ENCODE results near the gene KAT7.

The KAT7 gene

GRCh38 chr17:49836111-49837030 is 47.9 kb downstream of the KAT7 start:
- in situ Hi-C loops (cut with MboI; ENCODE audit: low sequenced_read_pairs), result loop anchor here (25.0 kb wide), 1 partner anchor 274 kb away; no protein-coding TSS in a partner anchor

- in situ Hi-C loops (cut with MboI; ENCODE audit: low sequenced_read_pairs), result loop anchor here (25.0 kb wide), 1 partner anchor 277 kb away; no protein-coding TSS in a partner anchor
Observed at GRCh38 chr17:49839455-49839854, 51.0 kb downstream of the KAT7 start.

DNA sequence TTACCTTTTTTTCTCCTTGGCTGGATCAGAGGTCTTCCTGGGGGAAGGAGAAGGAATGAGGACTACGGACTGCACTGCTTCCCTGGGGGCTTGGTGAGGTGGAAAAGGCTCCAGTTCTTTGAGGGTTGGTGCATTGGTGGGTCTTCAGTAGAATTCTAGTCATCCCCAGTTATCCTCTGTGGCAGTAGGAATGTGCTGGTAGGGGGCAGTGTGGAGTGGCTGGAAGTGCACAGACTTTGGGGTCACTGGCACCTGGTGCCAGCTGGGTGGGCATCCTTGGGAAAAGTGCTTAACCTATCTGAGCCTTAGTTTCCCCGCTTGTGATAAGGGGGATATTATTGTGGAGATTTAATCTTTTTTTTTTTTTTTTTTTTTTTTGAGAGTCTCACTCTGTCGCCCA is 53.1 kb downstream of the KAT7 start:
- in situ Hi-C loops (cut with MboI; ENCODE audit: low sequenced_read_pairs), result loop anchor here (25.0 kb wide), 1 partner anchor 279 kb away; no protein-coding TSS in a partner anchor

DNA sequence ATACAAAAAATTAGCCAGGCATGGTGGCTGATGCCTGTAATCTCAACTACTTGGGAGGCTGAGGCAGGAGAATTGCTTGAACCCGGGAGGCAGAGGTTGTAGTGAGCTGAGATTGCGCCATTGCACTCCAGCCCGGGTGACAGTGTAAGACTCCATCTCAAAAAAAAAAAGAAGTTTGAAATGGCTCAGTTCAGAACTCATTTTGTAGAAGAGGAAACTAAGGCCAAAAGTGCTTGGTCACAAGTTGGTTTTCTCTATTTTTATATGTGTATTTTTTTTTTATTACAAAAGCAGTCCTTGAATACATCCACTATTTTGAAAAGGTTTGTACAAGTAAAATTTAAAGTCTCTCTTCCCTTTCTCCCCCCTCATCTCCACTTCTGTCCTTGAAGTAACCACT is 53.9 kb downstream of the KAT7 start:
- in situ Hi-C loops (cut with MboI; ENCODE audit: low sequenced_read_pairs), result loop anchor here (25.0 kb wide), 1 partner anchor 280 kb away; no protein-coding TSS in a partner anchor

GRCh38 chr17:49842846-49843245 is 54.4 kb downstream of the KAT7 start:
- in situ Hi-C loops (cut with MboI; ENCODE audit: low sequenced_read_pairs), result loop anchor here (25.0 kb wide), 1 partner anchor 281 kb away; no protein-coding TSS in a partner anchor

DNA sequence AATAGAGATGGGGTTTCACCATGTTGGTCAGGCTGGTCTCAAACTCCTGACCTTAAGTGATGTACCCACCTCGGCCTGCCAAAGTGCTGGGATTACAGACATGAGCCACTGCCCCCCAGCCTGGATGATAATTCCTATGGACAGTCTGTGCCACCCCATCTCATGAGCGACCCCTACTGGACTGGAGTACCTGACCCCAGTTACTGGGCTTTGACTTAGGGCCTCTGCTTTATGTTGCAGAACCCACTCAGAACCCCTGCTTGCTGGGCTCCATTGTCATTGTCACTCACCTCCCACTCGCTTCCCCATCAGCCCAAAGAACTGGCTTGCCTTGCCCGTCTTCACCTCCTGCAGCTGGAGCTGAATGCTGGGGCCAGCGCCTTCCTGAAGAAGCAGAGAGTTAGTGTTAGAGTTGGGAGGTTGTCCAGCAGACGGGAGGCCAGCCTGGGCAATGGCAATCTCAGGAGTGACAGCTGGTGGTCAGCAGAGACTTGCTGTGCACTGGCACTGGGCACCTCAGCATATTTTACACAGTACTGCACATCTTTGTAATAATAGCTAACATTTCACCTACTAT is 55.4 kb downstream of the KAT7 start:
- in situ Hi-C loops (cut with MboI; ENCODE audit: low sequenced_read_pairs), result loop anchor here (25.0 kb wide), 1 partner anchor 282 kb away; no protein-coding TSS in a partner anchor

DNA sequence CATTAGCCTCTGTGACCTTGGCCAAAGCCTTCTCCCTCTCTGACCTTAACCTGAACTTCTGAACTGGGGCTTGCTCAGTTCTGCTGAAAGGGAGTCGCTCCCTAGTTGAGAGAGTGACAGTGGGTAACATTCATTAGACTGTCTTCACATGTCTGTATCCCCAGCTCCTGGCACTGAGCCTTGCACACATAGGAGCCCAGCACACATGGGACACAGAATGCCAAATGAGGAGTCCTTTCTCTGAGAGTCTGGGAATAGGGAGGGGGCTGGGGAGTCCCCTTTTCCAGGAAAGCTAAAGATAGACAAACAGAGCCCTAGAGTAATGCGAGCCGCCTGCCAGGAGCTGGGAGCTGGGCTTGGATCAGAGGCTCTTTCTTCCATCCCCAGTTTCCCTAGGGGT is 56.8 kb downstream of the KAT7 start:
- in situ Hi-C loops (cut with MboI; ENCODE audit: low sequenced_read_pairs), result loop anchor here (25.0 kb wide), 1 partner anchor 283 kb away; no protein-coding TSS in a partner anchor

GRCh38 chr17:49846938-49847712 is 58.6 kb downstream of the KAT7 start:
- in situ Hi-C loops (cut with MboI; ENCODE audit: low sequenced_read_pairs), result loop anchor here (25.0 kb wide), 1 partner anchor 285 kb away; no protein-coding TSS in a partner anchor

- in situ Hi-C loops (cut with MboI; ENCODE audit: low sequenced_read_pairs), result loop anchor here (25.0 kb wide), 1 partner anchor 286 kb away; no protein-coding TSS in a partner anchor
Observed at GRCh38 chr17:49848019-49848473, 59.6 kb downstream of the KAT7 start, which contains the start of gene TAC4. Gene TAC4, minus strand, starts transcription at chr17:49848069. Its CDS starts 52 bp downstream, at chr17:49848017.

DNA sequence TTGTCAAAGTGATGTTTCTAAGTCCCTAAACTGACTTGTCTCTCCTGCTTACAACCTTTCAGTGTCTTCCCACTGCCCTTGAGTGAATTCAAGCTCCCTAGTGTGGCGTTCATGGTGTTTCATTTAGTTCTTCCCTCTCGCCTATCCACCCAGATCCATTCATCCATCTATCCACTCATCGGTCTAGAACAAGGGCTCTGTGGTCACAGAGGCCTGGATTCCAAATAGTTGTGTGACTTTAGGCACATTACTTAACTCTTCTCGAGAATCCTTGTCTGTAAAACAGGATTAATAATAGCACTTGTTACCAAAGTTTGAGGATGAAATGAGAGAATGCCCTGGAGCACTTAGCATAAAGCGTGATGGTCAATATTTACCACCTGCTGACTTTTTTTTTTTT is 60.3 kb downstream of the KAT7 start:
- in situ Hi-C loops (cut with MboI; ENCODE audit: low sequenced_read_pairs), result loop anchor here (25.0 kb wide), 1 partner anchor 286 kb away; no protein-coding TSS in a partner anchor

DNA sequence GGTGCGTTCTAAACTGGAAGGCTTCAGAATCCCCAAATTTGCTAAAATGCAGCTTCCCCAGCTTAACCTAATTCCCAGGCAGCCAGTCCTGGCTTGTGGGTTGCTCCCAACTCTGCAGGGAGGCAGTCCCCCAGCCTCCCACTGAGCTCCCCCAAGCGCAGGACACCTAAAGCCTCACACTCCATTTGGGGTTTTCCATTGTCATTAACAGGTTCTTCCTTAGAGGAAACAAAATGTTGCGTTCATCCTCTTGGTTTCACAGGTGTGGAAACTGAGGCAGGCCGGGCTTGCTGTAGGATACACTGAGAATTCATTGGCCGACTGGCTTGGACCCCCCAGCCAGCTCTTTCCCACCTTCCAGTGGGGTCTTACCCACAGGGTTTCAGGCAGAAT is 61.7 kb downstream of the KAT7 start:
- in situ Hi-C loops (cut with MboI; ENCODE audit: low sequenced_read_pairs), result no loop called here

- in situ Hi-C loops (cut with MboI; ENCODE audit: low sequenced_read_pairs), result no loop called here
Observed at GRCh38 chr17:49850772-49851386, 62.4 kb downstream of the KAT7 start.

GRCh38 chr17:49851387-49852291 is 63.2 kb downstream of the KAT7 start:
- in situ Hi-C loops (cut with MboI; ENCODE audit: low sequenced_read_pairs), result no loop called here

DNA sequence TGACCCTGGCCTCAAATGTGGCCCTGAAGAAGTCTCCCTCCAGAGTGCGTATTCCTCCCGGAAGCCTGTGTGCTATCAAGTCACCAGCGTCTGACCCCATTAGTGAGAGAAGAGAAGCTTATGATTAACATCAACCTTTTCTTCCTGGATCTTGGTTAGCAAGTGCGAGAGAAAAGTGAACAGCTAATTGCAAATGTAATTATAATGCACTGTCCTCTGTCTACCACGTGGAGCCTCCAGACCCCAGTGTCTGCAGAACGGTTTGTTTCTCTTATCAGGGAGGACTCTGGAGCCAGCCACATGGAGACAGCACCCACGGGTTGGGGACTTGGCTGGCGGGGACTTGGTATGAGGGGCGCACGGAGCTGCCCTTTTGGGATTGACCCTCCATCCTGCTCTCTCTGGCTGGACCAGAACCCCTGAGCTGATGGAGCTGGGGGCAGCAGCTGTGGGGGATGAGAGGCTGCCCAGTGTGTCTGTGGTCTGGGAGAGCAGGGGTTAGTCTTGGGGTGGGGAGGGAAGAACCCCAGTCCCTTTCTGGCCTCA is 65.1 kb downstream of the KAT7 start:
- in situ Hi-C loops (cut with MboI; ENCODE audit: low sequenced_read_pairs), result no loop called here

DNA sequence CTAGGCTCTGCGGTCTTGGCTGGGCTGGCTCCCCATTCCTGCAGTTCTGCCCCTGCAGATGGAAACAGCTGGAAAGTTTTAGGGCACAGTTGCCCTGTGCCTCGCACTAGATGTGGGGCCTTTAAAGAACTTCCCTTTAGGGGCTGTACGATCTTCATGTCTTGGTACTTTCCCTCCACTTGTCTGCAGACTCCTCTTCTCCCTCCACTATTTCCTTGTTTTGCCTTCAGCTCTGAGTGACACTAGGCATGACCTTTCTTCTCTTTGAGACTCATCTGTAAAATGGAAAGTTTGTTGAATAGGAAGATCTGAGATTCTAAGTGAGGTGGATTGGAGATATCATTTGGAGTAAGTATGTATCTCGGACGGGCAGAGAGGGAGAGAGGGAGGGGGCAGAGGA is 65.6 kb downstream of the KAT7 start:
- in situ Hi-C loops (cut with MboI; ENCODE audit: low sequenced_read_pairs), result no loop called here

GRCh38 chr17:49858796-49859195 is 70.3 kb downstream of the KAT7 start:
- in situ Hi-C loops (cut with MboI; ENCODE audit: low sequenced_read_pairs), result no loop called here

DNA sequence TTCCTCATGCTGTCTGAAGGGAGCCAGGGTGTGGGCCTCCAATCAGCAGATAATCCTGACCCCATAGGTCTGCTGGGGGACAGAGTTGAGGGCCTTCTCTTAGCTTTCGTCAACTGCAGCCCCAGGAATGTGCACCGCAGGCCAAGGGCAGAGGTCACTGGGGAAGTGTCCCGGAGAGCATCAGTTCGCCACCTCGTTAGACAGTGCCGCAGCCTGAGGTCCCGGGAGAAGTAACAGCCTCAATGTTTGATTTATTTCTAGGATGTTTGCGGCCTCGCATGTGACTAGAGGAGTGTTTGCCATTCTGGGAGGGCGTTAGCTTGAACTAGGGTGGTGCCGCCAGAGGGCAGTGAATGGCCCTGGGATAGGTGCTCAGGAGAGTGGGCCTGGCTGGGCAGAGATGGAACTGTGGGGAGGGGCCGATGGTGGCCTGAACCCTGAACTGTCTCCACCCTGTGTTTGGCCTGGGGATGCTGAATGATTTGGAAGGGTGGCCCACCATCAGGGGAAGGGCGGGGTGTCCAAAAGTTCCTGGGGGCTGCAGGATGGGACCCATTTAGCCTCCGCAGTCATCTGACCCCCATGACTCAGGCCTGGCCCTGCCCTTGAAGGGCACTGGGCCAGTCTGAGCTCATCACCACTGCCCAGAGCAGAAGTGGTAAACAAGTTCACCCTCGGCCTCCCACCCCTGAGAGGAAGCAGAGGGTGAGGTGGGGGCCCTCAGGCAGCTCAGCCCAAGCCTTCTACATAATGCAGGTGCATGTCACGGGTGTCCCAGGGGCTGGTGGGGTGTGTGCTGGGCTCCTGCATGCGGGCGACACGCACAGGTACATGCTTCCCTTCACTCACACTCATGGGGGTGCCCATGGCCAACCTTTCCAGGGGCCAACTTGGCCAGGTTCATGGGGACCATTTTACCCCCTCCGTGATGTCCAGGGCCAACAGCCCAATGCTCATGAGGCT is 71.8 kb downstream of the KAT7 start:
- in situ Hi-C loops (cut with MboI; ENCODE audit: low sequenced_read_pairs), result no loop called here

Data from HL-60/S4 treated with retinoic acid at 250 ng/mL for 4 days and 3 days (cell line).